OCI-LY1 (cell line): ENCODE measurements around the gene MROH2B.

ENCODE experiments used
- H2AFZ ChIP-seq: fragments of 200-600 bp; sonication (generic), shearing (Covaris generic); 2 replicates; pipeline ENCODE4 v1.6.0; 2014; ENCODE audit warnings: antibody characterized with exemption, mild to moderate bottlenecking, low read length
- H3F3A ChIP-seq: fragments of 200-600 bp; sonication (generic), shearing (Covaris generic); 2 replicates; pipeline ENCODE4 v1.6.0; 2014; ENCODE audit warnings: mild to moderate bottlenecking, antibody characterized with exemption, low read length, moderate library complexity; ENCODE audit not compliant: insufficient read depth
- H3K27ac ChIP-seq: fragments of 200-600 bp; sonication (generic); 2 replicates; pipeline ENCODE4 v1.5.1; 2014; ENCODE audit warnings: low read length, mixed run types, mild to moderate bottlenecking, low read depth; ENCODE audit not compliant: poor library complexity, severe bottlenecking
- H3K27me3 ChIP-seq: fragments of 200-600 bp; sonication (generic); 2 replicates; pipeline ENCODE4 v1.6.0; 2014; ENCODE audit warnings: antibody characterized with exemption, mild to moderate bottlenecking, low read length, moderate library complexity; ENCODE audit not compliant: insufficient read depth
- H3K36me3 ChIP-seq: fragments of 200-600 bp; sonication (generic); 2 replicates; pipeline ENCODE4 v1.6.1; 2014; ENCODE audit warnings: mild to moderate bottlenecking, antibody characterized with exemption, low read length, moderate library complexity, mixed read lengths; ENCODE audit not compliant: insufficient read depth
- H3K4me1 ChIP-seq: fragments of 200-600 bp; sonication (generic); 2 replicates; pipeline ENCODE4 v1.5.1; 2014; ENCODE audit warnings: mild to moderate bottlenecking, low read length, moderate library complexity; ENCODE audit not compliant: insufficient read depth, severe bottlenecking
- H3K4me2 ChIP-seq: fragments of 200-600 bp; sonication (generic), shearing (Covaris generic); 2 replicates; pipeline ENCODE4 v1.6.1; 2014; ENCODE audit warnings: low read length
- H3K4me3 ChIP-seq: fragments of 200-600 bp; sonication (generic); 2 replicates; pipeline ENCODE4 v1.5.1; 2014; ENCODE audit warnings: low read length, low read depth, mild to moderate bottlenecking, mixed read lengths; ENCODE audit not compliant: poor library complexity, severe bottlenecking
- H3K79me2 ChIP-seq: fragments of 200-600 bp; shearing (Covaris generic); 2 replicates; pipeline ENCODE4 v1.6.1; 2016; ENCODE audit warnings: mixed run types, low read length, mixed read lengths; ENCODE audit not compliant: insufficient read depth
- H3K9ac ChIP-seq: fragments of 200-600 bp; sonication (generic), shearing (Covaris generic); 2 replicates; pipeline ENCODE4 v1.6.1; 2014; ENCODE audit warnings: mild to moderate bottlenecking, low read length, mixed read lengths
- H3K9me2 ChIP-seq: fragments of 200-600 bp; sonication (generic), shearing (Covaris generic); 2 replicates; pipeline ENCODE4 v1.6.1; 2014; ENCODE audit warnings: low read depth, mild to moderate bottlenecking, low read length, mixed read lengths
- H3K9me3 ChIP-seq: fragments of 200-600 bp; shearing (Covaris generic); 2 replicates; pipeline ENCODE4 v1.6.1; 2014; ENCODE audit warnings: low read length, mixed read lengths
- H4K20me1 ChIP-seq: fragments of 200-600 bp; sonication (generic), shearing (Covaris generic); 2 replicates; pipeline ENCODE4 v1.6.0; 2016; ENCODE audit warnings: mild to moderate bottlenecking, low read length; ENCODE audit not compliant: insufficient read depth
- CTCF ChIP-seq: fragments of 200-600 bp; sonication (generic), shearing (Covaris generic); IDR thresholded peaks from 2 replicates; pipeline ENCODE4 v1.5.1; 2017; ENCODE audit warnings: mild to moderate bottlenecking, antibody characterized with exemption, low read length, moderate library complexity, mixed read lengths
- EZH2 ChIP-seq: fragments of 200-600 bp; sonication (generic), shearing (Covaris generic); IDR thresholded peaks from 2 replicates; pipeline ENCODE4 v1.8.0; 2017; ENCODE audit warnings: borderline replicate concordance, mixed run types, mild to moderate bottlenecking, antibody characterized with exemption, low read length, moderate library complexity, mixed read lengths

MROH2B gene

DNA sequence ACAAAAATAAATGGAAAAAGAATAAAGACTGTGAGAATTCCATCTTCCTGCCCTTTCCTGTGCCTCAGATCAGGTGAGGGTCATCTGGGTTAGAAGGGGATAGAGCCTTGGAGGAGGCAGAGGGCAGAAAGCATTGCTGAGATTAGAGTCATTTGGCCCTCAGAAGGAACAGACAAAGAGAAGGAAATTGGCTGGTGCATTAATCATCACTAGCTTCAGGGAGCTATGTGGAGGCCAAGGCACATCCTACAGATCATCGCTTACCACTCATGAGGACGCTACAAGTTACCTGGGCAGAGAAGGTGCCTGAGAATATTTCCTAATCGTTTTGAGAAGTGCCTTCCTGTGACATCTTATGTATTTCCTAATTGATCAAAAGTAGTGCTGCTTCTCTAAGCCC is 87.4 kb downstream of the MROH2B start:
- H3K79me2 ChIP-seq, result no peaks in the 10 kb centered on the region
- H3K36me3 ChIP-seq, result no peaks in the 10 kb centered on the region
- no peaks in the 10 kb centered on the region for H4K20me1 ChIP-seq
- no peak overlapping the region for H3K4me2 ChIP-seq
- no peaks in the 10 kb centered on the region for H3K9me2 ChIP-seq
- H3K9ac ChIP-seq, result no peak overlapping the region
- no peaks in the 10 kb centered on the region for H3F3A ChIP-seq
- H3K27me3 ChIP-seq, result no peaks in the 10 kb centered on the region
- no peaks in the 10 kb centered on the region for H3K9me3 ChIP-seq
- no peak overlapping the region for H3K4me3 ChIP-seq
- no peak overlapping the region for H3K27ac ChIP-seq
- TF ChIP-seq EZH2, result no peak
- TF ChIP-seq CTCF, result no peak
- no peaks in the 10 kb centered on the region for H3K4me1 ChIP-seq
- H2AFZ ChIP-seq, result no peak overlapping the region

DNA sequence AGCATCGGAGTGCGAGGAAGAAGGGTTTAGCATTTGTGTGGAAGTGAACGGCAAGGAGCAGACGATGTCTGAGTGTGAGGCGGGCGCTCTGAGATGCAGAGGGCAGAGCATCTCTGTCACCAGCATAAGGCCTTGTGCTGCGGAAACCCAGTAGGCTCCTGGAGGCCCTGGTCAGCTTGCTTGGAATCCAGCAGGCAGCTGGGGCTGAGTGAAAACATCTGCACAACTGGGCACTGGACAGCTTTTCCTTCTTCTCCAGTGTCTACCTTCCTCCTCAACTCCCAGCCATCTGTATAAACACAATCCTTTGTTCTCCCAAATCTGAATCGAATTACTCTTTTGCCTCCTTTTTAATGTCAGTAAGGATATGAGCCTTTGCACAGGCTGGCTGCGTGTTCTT is 89.7 kb downstream of the MROH2B start:
- no peaks in the 10 kb centered on the region for H3K4me1 ChIP-seq
- H3K79me2 ChIP-seq, result no peaks in the 10 kb centered on the region
- TF ChIP-seq CTCF (no peak), EZH2 (no peak)
- H3K27me3 ChIP-seq, result no peaks in the 10 kb centered on the region
- H3K4me2 ChIP-seq, result no peak overlapping the region
- H3K9me3 ChIP-seq, result no peaks in the 10 kb centered on the region
- no peaks in the 10 kb centered on the region for H3K36me3 ChIP-seq
- no peak overlapping the region for H3K27ac ChIP-seq
- H4K20me1 ChIP-seq, result no peaks in the 10 kb centered on the region
- no peak overlapping the region for H2AFZ ChIP-seq
- H3K4me3 ChIP-seq, result no peak overlapping the region
- no peak overlapping the region for H3K9ac ChIP-seq
- H3F3A ChIP-seq, result no peaks in the 10 kb centered on the region
- H3K9me2 ChIP-seq, result no peaks in the 10 kb centered on the region

GRCh38 chr5:40976836-40977235 is 94.3 kb downstream of the MROH2B start:
- Histone ChIP-seq H3K9me3 (no peaks in the 10 kb centered on the region), H3K36me3 (no peaks in the 10 kb centered on the region), H4K20me1 (no peaks in the 10 kb centered on the region), H3K9ac (no peak overlapping the region), H3K79me2 (no peaks in the 10 kb centered on the region), H2AFZ (no peak overlapping the region), H3K9me2 (no peaks in the 10 kb centered on the region), H3K4me1 (no peaks in the 10 kb centered on the region), H3K4me2 (no peak overlapping the region), H3K27me3 (no peaks in the 10 kb centered on the region), H3F3A (no peaks in the 10 kb centered on the region), H3K4me3 (no peak overlapping the region), H3K27ac (no peak overlapping the region)
- no peak for TF ChIP-seq CTCF
- no peak for TF ChIP-seq EZH2
